Fibroblast of mammary gland (primary cell): ENCODE data around the gene RNF168.

ENCODE experiments used
- DNase-seq: peaks from one replicate; pipeline ENCODE4 v3.0.0-alpha.2; 2010; ENCODE audit warnings: low read depth
- H3K4me3 ChIP-seq: 2 replicates; pipeline ENCODE4 v1.5.1; 2011; ENCODE audit warnings: low read depth, mild to moderate bottlenecking, low read length, moderate library complexity; ENCODE audit not compliant: control insufficient read depth
- TF ChIP-seq, protein P1 (sequence below): conservative IDR thresholded peaks from 2 replicates; pipeline ENCODE4 v1.5.1; 2011; ENCODE audit warnings: low read depth, low read length, inconsistent platforms; ENCODE audit not compliant: control insufficient read depth, insufficient read depth

RNF168 gene

DNA sequence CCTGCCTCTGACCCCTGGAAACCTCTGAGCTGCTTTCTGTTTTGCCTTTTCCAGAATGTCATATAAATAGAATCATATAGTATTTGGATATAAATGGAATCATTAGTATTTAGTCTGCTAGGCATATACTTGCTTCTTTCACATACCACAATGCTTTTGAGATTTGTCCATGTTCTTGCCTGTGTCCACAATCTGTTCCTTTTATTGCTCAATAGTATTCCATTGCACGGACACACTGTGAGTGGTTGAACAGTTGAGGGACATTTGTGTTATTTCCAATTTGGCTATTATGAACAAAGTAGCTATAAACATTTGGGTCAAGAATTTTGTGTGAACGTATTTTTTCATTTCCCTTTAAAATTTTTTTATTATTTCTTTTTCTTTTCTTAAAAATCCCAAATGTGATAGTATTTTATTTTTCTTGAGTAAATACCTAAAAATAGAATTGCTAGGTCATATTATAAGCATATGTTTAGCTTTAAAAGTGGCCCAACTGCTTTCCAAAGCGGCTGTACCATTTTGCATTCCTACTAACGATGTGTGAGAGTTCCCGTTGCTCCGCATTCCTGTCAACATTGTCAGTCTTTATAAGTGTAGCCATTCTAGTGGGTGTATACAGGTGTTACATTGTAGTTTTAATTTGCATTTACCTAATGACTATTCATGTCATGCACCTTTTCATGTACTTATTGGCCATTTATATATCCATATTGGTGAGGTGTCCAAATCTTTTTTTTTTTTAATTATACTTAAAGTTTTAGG, 38.3 kb upstream of the RNF168 start:
- TF ChIP-seq, protein P1, sequence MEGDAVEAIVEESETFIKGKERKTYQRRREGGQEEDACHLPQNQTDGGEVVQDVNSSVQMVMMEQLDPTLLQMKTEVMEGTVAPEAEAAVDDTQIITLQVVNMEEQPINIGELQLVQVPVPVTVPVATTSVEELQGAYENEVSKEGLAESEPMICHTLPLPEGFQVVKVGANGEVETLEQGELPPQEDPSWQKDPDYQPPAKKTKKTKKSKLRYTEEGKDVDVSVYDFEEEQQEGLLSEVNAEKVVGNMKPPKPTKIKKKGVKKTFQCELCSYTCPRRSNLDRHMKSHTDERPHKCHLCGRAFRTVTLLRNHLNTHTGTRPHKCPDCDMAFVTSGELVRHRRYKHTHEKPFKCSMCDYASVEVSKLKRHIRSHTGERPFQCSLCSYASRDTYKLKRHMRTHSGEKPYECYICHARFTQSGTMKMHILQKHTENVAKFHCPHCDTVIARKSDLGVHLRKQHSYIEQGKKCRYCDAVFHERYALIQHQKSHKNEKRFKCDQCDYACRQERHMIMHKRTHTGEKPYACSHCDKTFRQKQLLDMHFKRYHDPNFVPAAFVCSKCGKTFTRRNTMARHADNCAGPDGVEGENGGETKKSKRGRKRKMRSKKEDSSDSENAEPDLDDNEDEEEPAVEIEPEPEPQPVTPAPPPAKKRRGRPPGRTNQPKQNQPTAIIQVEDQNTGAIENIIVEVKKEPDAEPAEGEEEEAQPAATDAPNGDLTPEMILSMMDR = no peak
- no peak overlapping the region for H3K4me3 ChIP-seq
- DNase-seq = no peak

DNA sequence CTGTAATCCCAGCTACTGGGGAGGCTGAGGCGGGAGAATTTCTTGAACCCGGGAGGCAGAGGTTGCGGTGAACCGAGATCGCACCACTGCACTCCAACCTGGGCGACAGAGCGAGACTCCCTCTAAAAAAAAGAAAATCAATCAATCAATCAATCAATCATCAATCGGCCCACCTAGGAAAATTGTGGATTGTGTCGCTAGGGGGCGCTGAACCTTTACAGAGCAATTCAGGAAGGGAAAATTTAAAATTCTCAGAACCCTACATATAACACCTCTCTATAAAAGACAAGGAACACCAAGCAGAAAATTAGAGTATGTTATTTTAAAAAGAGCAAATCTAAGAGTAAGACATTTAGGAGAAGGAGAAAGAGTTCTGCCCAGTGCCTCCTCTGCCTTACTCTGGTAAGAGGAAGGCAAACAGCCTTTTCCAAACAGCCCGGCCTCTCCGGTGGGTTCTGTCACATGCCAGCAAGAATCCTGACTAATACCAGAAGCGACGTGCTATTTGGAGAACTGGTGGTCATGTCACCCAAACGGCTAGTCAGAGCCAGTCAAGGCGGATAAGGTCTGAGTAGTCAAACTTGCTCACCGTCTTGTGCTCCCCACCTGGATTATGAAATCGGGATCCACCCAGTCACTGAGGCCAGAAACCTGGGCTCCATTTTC, 33.9 kb upstream of the RNF168 start:
- peak; percentile 36 for DNase-seq
- no peak overlapping the region for H3K4me3 ChIP-seq
- TF ChIP-seq, protein P1 = peak; percentile 69

DNA sequence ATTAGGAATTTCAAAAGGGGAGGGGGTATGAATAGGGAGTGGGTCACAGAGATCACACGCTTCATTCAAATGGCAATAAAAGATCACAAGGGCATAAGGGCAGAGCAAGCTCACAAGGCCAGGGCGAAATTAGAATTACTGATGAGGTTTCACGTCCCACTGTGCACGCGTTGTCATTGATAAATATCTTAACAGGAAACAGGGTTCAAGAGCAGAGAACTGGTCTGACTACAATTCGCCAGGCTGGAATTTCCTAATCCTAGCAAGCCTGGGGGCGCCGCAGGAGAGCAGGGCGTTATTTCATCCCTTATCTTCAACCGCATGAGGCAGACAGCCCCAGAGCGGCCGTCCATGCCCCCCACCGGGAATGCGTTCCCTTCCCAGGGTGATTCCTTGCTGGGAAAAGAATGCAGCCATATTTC, 29.7 kb upstream of the RNF168 start:
- TF ChIP-seq, protein P1 = no peak
- H3K4me3 ChIP-seq = no peak overlapping the region
- DNase-seq = no peak

DNA sequence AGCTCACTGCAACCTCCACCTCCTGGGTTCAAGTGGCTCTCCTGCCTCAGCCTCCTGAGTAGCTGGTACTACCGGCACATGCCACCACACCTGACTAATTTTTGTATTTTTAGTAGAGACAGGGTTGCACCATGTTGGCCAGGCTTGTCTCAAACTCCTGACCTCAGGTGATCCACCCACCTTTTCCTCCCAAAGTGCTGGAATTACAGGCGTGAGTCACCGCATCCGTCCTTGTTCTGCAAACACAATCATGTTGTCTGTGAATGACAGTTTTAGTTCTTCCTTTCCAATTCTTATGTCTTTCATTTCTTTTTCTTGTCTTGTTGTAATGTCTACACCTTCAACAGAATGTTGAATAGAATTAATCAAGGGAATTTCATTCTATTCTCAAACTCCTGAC, 27.9 kb upstream of the RNF168 start:
- no peak overlapping the region for H3K4me3 ChIP-seq
- DNase-seq = no peak
- TF ChIP-seq, protein P1 = no peak

DNA sequence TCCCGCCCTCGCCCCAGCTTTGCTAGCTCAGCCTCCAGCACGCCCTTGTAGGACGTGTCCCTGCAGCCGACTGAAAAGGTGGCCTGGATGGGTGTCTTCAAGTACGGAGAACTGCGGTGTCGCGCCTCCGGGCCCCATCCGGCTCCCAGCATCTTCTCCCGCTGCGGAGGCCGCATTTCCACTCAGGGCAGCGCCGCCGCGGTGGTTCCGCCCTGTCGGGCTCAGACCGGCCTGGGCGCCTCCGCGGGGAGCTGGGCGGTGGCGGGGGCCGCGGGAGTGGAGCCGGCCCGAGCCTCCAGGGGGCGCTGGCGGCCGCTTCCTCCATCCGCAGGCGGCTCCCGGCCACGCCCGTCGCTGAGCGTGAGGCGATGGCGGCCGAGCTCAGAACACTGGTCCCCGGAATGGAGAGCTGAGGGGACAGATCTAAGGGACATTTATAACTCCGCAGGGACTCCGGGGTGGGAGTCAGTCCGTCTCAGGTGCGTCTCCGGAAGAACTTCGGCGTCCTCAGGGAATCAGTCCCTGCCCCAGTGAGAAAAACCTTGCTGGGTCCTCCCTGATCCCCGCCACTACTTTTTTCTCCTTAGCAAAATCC, 25.2 kb upstream of the RNF168 start:
- peak; percentile 62 for DNase-seq
- TF ChIP-seq, protein P1 = no peak
- H3K4me3 ChIP-seq = peak overlapping the region; percentile 49

DNA sequence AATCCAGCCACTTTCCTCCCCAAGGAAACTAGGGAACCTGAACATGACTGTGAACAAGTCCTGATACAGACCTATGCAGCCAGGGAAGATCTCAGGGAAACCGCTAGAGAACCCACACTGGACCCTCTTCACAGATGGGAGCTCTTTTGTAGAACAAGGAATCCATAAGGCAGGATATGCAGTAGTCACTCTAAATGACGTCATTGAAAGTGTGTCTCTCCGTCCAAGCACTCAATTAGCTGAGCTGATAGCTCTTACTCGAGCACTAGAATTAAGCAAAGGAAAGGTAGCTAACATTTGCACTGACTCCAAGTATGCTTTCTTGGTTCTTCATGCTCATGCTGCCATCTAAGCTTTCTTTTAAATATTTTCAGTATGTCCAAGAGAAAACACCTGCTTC, 21.6 kb upstream of the RNF168 start:
- TF ChIP-seq, protein P1 = no peak
- H3K4me3 ChIP-seq = no peak overlapping the region
- no peak for DNase-seq
